ENCODE measurements around the gene RIPOR1.
"Not testable (repeated sequence)": the region's sequence is repeated elsewhere in the genome, so short reads cannot be mapped to it uniquely, and the experiment has no call there.

The RIPOR1 gene, protein sequence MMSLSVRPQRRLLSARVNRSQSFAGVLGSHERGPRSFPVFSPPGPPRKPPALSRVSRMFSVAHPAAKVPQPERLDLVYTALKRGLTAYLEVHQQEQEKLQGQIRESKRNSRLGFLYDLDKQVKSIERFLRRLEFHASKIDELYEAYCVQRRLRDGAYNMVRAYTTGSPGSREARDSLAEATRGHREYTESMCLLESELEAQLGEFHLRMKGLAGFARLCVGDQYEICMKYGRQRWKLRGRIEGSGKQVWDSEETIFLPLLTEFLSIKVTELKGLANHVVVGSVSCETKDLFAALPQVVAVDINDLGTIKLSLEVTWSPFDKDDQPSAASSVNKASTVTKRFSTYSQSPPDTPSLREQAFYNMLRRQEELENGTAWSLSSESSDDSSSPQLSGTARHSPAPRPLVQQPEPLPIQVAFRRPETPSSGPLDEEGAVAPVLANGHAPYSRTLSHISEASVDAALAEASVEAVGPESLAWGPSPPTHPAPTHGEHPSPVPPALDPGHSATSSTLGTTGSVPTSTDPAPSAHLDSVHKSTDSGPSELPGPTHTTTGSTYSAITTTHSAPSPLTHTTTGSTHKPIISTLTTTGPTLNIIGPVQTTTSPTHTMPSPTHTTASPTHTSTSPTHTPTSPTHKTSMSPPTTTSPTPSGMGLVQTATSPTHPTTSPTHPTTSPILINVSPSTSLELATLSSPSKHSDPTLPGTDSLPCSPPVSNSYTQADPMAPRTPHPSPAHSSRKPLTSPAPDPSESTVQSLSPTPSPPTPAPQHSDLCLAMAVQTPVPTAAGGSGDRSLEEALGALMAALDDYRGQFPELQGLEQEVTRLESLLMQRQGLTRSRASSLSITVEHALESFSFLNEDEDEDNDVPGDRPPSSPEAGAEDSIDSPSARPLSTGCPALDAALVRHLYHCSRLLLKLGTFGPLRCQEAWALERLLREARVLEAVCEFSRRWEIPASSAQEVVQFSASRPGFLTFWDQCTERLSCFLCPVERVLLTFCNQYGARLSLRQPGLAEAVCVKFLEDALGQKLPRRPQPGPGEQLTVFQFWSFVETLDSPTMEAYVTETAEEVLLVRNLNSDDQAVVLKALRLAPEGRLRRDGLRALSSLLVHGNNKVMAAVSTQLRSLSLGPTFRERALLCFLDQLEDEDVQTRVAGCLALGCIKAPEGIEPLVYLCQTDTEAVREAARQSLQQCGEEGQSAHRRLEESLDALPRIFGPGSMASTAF

DNA sequence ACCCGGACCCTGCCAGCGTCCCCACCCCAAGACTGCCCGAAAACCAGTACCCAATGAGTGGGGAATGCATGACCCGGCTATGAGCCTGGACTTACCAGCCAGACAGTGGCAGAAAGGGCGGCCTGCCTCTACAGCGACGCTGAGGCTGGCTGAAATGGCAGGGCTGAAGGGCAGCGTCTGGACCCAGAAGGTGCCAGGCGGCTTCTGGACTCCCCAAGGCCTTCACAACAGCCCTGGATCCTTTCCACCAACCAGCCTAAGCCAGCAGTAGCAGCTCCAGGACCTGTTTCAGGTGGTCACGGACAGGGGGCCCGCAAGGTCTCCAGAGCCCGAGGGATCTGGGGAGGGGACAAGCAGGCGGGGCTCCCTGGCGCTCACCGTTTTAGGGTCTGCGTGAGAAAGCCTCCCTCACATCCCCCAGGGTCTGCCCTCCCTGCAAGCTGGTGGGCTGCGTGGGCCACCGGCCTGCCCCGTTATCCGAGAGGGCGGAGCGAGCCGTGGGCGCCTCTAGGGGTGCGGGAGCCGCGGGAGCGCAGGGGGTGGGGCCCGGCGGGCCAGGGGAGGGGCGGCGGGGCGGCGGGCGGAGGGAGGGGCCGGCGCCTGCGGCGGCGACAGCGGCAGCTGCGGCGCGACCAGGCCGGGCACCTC lies at the start of gene RIPOR1:
TSS of gene RIPOR1 (plus strand) at position 608 of the 648 bp plus-strand sequence. CDS start 9,618 bp downstream, outside the sequence.
- DNase-seq = peak in 1 of 2 donors; percentile 36

DNA sequence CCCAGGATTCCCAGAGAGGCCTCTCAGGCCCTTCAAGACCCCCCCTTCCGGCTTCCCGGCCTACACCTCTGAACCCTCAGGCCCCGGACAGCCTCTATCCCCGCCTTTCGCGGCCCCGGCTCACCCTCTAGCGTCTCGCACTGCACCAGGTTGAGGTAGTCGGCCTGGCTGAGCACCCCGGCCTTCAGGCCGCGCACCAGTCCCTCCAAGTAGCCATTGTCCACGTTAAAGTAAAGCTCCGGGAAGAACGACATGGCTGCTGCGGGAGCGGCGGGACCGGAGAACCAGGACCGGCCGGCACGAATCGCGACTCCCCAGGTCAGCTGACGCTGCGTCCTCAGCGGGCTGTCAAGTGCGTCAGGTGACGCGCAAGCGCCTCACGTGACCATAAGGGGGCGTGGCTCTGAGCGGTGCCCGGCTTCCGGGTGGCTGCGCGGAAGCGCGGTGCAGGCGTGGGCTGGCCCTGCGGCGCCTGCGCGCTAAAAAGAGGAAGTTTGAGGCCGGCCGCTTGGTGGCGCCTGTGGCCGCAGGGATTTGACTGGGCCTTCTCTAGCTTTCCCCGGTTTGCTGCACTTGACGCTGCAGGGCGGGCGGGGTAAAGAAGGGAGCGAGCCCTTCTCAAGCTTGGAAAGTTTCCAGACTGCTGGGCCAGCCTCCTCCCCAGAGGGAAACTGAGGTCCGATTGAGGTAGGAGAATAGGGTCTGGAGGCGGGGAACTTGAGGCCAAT lies 47.6 kb upstream of the RIPOR1 start, which contains the start of gene ATP6V0D1:
TSS of gene ATP6V0D1 (minus strand) at position 325 of the 728 bp plus-strand sequence. CDS start at position 254, 71 bp downstream.
- DNase-seq = peak; percentile 99

DNA sequence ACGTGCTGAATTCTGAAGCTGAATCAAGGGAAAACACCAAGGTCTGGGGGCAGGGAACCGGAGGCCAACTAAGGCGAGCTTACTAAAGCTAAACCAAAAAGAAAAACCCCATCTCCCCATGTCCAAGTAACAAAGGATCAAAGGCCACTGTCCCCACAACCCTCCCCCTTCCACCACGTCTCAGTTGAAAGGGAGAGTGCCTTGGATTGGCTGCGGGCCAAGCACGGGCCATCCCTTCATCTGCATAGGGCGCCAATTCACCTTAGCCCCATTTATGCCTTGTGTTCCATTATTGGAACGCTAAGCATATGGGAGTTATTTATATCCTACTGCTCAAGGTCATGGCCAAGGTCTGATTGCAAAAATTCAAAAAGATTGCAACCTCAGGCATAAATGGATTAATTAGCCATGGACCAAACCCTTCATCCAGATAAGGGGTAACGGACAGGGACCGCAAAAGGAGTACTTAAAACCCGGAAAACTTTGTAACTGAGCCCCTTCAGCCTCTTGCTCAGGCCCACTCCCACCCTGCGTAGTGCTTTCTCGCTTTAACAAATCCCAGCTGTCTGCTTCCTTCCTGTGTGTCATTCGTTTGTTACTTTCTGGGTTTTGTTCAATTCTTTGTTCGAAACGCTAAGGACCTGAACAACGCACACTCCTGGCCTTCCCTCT lies 46.9 kb upstream of the RIPOR1 start:
- peak; percentile 43 to 47 for DNase-seq

DNA sequence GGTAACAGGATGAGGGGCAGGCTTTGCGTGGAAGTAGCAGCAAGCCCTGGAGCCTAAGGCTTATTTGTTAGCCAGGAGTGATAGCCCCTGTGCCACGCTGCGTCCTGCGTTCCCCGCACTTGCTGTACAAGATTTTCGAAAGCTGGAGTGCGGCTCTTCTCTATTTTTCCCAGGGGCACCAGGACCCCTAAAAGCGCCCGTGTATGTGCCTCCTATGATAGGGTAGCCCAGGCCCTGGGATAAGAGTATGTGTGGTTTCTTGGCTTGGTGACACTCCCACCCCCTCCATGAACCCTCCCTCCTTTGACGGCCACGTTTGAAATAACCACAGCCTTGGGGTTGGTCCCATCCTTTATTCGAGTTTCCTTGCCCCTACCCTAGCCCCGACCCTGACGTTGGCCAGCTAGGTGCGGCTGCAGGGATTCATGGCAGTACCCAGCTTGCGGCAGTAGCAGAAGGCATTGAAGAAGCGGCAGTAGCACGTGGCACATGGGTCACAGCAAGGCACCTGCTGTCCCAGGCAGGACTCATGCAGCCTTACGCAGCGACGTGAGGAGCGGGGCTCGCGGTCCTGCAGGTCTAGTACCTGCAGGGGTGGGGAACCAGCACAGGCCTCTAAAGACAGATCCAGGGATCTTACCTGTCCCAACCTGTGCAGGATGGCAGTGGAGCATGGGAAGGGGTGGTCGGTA lies 46.2 kb upstream of the RIPOR1 start:
- peak in 1 of 2 donors; percentile 3 for DNase-seq

DNA sequence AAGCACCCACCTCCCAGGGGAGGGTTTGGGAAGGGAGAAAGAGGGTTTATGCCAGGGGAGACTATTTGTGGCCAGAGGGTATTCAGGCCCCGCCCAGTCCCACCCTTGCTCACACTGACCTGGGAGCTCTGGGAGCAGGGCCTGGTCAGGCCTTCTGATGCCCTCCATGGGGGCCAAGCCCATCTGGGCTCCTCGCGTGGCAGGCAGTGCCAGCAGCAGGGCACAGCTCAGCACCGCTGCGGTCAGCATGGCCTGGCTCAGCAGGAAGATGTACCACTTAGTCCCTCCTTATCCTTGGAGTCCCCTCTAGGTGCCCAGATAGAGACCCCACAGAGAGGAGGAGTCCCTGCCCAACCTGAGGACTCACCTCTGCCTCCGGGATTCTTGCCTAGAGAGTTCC lies 45.5 kb upstream of the RIPOR1 start, which contains the start of gene AGRP:
TSS of gene AGRP (minus strand) at position 398 of the 400 bp plus-strand sequence. CDS start at position 249, 149 bp downstream.
- no peak for DNase-seq

DNA sequence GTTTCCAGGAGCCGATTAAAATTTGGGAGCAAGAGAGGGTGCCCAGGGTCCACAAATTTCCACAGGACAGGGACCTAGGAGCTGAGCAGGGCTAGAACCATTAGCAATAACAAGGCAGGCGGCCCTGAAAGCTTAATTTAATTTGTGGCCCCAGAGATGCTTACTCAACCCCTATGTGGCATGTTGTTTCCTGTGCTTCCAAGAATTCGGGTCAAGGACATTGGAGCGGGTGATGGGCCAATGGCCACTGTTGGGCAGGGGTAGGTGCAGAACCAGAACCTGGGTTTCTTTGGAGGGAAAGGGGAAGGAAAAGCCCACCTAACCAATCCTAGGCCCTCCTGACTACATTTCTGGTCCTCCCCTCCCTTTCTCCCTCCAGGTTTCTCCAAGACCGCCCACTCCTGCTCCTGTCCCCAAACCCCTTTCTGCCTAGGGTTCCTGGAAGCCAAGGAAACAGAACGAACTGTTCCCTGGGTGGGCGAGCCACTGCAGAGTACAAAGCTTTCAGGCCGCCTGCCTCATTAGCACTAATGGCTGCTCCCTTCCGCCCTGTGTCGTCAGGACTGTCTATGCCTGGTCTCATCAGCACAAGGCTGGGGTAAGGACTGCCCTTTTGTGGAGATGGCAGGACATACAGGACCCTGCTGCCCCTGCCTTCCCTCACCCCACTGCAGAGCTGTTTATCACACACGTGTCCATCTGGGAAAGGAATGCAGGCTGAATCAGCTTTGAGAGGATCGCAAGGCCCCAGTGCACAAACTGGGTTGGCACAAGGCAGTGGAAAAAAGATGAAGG lies 44.7 kb upstream of the RIPOR1 start:
- no peak for DNase-seq

DNA sequence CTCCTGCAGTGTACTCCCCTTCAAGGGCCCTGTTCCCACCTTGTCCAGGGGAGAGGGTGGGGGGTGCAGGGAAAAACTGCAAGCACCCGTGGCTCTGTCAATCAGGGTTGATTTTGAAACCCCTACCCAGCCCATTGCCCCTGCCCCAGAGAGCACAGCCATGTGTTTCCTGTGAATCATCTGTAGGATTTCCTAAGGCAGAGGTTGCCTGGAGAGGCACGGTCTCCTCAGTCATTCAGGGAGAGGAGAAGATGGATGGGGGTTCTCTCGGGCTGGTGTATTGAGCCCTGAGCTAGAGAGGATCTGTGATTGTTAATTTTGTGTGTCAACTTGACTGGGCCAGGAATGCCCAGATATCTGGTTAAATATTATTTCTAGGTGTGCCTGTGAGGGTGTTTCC lies 41.8 kb upstream of the RIPOR1 start:
- no peak for DNase-seq

DNA sequence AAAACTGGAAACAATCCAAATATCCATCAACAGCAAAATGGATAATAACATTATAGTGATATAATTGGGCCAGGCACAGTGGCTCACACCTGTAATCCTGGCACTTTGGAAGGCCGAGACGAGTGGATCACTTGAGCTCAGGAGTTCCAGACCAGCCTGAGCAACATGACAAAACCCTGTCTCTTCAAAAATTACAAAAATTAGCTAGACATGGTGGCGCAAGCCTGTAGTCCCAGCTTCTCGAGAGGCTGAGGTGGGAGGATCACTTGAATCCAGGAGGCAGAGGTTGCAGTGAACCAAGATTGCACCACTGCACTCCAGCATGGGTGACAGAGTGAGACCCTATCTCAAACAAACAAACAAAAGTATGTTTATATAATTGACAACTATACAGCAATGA lies 41.1 kb upstream of the RIPOR1 start:
- DNase-seq = not testable (repeated sequence)

DNA sequence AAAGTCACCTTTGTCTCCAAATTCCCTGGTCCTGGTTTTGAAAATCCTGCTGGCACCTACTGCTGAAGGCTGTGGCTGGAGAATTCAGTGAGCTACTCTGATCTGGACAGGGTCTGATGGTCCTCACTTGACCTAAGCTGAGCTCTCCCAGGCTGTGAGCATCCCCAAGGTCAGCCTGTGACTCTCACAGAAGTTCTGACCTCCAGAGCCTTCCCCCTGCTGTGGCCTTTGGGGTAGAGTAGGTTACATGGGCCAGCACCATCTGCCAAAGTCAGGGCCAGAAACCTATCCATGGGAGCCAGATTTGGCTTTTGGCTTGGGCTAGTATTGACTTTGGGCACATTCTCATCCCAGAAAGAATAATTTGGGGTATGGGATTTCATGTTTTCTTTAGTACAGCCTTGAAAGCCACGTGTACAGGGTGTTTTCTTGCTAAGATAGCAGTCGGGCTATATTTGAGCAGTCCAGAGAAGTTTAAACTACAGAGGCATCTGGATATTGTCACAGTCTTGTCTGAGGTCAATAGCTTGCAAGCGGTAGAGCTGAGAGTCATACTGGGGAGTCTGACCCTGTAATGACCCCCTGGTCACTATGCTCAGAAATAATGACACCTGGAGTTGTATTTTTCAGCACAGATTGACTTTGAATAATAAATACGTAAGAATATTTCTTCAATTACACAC lies 39.1 kb upstream of the RIPOR1 start:
- no peak for DNase-seq

DNA sequence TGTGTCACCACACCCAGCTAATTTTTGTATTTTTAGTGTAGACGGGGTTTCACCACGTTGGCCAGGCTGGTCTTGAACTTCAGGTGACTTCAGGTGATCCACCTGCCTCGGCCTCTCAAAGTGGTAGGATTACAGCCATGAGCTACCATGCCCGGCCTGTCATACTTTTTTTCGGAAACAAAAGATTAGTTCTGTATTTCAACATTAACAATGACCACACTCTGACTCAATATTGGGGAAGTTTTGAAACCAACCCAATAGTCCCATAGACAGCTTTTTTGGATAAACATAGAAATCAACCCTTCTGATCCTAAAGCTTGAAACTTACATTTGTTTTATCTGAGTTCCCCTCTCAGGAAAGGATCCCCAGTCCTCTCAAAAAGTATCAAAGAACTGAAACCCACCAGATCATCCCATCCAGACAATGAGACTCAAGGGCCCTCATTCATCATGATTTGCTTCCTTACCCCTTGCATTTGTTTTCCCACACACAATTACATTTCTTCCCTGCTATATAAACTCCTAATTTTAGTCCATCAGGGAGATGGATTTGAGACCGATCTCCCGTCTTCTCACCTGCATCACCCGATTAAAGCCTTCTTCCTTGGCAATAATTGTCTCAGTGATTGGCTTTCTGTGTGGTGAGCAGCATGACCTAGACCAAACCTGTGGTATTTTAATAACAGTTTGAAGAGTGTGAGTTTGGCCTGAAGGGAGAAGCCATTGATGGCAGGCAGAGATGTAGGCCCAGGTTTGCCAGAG lies 38.1 kb upstream of the RIPOR1 start:
- no peak for DNase-seq

DNA sequence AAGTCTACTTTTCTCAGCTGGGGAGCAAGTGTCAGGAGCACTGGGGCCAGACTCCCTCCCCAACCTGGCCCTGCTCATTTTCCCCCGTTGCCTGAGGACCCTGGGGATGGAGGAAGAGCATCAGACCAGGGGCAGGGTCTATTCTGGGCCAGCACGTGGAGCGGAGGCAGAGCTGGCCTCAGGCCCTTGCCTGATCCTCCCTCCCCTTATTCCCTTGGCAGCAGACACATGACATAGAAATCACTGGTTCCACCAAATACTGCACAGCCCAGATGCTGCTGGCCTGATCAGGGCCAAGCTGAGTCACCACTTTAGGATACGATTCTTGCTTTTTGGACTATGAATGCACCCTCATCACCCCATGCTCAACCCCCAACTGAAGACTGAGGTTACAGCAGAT lies 29.5 kb upstream of the RIPOR1 start:
- no peak for DNase-seq

DNA sequence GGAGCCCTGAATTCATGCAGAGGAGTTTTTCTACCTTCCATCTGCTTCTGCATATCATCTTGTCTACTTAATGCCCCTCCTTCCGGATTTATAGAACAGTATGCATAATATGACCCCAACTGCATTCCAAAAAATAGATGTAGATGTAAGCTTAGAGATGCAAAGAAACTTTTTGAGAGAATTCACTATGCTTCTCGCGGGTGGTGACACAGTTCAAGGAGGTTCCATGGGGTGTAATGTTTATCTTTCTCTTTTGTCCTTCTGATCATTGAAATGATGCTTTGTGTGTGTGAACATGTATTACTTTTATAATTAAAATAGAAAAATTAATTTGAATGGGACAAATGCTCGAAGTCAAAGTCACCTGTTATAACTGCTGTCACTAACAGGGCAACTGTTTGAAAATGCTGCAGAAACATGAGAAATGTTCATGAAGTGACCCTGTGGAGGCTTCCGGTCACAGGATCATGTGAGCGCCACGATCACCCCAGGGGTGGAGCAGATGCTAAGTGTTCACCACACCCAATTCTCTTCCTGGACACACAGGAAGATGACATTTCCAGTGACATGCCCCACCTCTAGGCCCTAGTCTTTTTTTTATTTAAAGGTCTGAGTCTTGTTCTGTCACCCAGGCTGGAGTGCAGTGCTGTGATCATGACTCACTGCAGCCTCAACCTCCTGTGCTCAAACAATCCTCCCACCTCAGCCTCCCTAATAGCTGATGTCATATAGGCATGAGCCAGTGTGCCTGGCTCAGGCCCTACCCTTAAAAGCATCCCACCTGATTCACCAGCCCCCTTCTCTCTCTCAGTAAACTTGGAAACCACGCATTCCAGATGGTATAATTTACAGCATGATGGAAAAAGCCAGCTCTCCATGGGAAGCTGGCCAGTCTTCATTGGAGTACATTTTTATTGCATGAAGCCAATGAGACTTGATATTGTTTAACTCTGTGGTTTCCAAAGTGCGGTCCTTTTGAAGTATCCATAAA lies 24.3 kb upstream of the RIPOR1 start:
- DNase-seq = peak in 1 of 2 donors; percentile 12

DNA sequence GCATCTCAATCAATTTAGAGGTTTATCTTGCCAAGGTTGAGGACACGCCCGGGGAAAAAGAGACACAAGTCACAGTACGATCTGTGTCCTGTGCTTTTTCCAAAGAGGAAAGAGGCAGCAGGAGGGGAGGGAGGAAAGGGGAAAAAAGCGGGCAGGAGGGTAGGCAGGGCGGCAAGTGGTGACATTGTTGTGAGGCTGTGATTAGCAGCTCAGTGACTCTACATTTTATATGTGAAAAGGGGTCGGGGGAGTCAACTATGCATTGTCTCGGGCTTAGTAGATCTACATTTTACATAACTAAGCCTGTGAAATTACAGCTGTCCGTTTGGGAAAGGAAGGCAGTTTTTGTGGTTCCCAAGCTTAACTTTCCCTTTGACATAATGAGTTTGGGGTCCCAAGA lies 22.2 kb upstream of the RIPOR1 start:
- DNase-seq = no peak

DNA sequence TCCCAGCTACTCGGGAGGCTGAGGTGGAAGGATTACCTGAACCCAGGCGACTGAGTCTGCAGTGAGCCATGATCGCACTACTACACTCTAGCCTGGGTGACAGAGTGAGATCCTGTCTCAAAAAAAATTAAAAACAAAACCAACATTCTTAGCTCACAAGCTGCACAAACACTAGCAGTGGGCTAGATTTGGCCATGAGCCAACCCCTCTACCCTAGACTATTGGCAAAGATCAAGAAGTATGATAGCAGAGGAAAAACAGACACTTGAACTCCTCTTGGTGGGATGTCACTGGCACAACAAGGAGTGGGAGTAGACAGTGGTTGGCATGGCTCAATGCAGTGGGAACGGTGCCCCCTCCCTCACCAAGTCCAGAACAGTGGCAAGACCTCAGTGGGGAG lies 19.6 kb upstream of the RIPOR1 start:
- DNase-seq = no peak

DNA sequence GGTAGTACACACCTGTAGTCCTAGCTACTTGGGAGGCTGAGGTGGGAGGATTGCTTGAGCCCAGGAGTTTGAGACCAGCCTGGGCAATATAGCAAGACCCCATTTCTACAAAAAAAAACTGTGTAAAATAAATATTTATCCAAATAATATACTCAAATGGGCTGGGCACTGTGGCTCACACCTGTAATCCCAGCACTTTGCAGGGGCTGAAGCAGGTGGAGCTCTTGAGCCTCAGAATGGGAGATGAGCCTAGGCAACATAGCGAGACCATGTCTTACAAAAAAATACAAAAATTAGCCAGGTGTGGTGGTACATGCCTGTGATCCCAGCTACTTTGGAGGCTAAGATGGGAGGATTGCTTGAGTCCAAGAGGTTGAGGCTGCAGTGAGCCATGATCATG lies 14.7 kb upstream of the RIPOR1 start:
- not testable (repeated sequence) for DNase-seq

DNA sequence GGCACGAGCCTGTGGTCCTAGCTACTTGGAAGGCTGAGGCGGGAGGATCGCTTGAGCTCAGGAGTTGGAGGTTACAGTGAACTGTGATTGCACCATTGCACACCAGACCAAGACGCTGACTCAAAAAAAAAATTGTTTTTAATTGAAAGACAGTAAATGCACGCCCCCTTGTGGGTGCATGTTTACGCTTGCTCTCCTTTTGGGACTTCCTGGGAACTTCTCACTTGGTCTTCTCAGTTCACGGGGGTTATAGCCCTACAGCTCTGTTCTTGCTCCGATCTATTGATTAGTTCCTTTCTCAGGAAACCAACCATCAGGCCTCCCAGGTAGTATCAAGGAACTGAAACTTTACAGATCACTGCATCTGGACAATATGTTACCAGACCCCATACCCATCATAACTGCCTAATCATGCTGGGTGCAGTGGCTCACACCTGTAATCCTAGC lies 14.2 kb upstream of the RIPOR1 start:
- peak; percentile 75 for DNase-seq
